OCI-LY1 (cell line): ENCODE data around the gene MAB21L4.

ENCODE experiments used
- H2AFZ ChIP-seq: fragments of 200-600 bp; sonication (generic), shearing (Covaris generic); 2 replicates; pipeline ENCODE4 v1.6.0; 2014; ENCODE audit warnings: antibody characterized with exemption, mild to moderate bottlenecking, low read length
- H3F3A ChIP-seq: fragments of 200-600 bp; sonication (generic), shearing (Covaris generic); 2 replicates; pipeline ENCODE4 v1.6.0; 2014; ENCODE audit warnings: mild to moderate bottlenecking, antibody characterized with exemption, low read length, moderate library complexity; ENCODE audit not compliant: insufficient read depth
- H3K27ac ChIP-seq: fragments of 200-600 bp; sonication (generic); 2 replicates; pipeline ENCODE4 v1.5.1; 2014; ENCODE audit warnings: low read length, mixed run types, mild to moderate bottlenecking, low read depth; ENCODE audit not compliant: poor library complexity, severe bottlenecking
- H3K27me3 ChIP-seq: fragments of 200-600 bp; sonication (generic); 2 replicates; pipeline ENCODE4 v1.6.0; 2014; ENCODE audit warnings: antibody characterized with exemption, mild to moderate bottlenecking, low read length, moderate library complexity; ENCODE audit not compliant: insufficient read depth
- H3K36me3 ChIP-seq: fragments of 200-600 bp; sonication (generic); 2 replicates; pipeline ENCODE4 v1.6.1; 2014; ENCODE audit warnings: mild to moderate bottlenecking, antibody characterized with exemption, low read length, moderate library complexity, mixed read lengths; ENCODE audit not compliant: insufficient read depth
- H3K4me1 ChIP-seq: fragments of 200-600 bp; sonication (generic); 2 replicates; pipeline ENCODE4 v1.5.1; 2014; ENCODE audit warnings: mild to moderate bottlenecking, low read length, moderate library complexity; ENCODE audit not compliant: insufficient read depth, severe bottlenecking
- H3K4me2 ChIP-seq: fragments of 200-600 bp; sonication (generic), shearing (Covaris generic); 2 replicates; pipeline ENCODE4 v1.6.1; 2014; ENCODE audit warnings: low read length
- H3K4me3 ChIP-seq: fragments of 200-600 bp; sonication (generic); 2 replicates; pipeline ENCODE4 v1.5.1; 2014; ENCODE audit warnings: low read length, low read depth, mild to moderate bottlenecking, mixed read lengths; ENCODE audit not compliant: poor library complexity, severe bottlenecking
- H3K79me2 ChIP-seq: fragments of 200-600 bp; shearing (Covaris generic); 2 replicates; pipeline ENCODE4 v1.6.1; 2016; ENCODE audit warnings: mixed run types, low read length, mixed read lengths; ENCODE audit not compliant: insufficient read depth
- H3K9ac ChIP-seq: fragments of 200-600 bp; sonication (generic), shearing (Covaris generic); 2 replicates; pipeline ENCODE4 v1.6.1; 2014; ENCODE audit warnings: mild to moderate bottlenecking, low read length, mixed read lengths
- H3K9me2 ChIP-seq: fragments of 200-600 bp; sonication (generic), shearing (Covaris generic); 2 replicates; pipeline ENCODE4 v1.6.1; 2014; ENCODE audit warnings: low read depth, mild to moderate bottlenecking, low read length, mixed read lengths
- H3K9me3 ChIP-seq: fragments of 200-600 bp; shearing (Covaris generic); 2 replicates; pipeline ENCODE4 v1.6.1; 2014; ENCODE audit warnings: low read length, mixed read lengths
- H4K20me1 ChIP-seq: fragments of 200-600 bp; sonication (generic), shearing (Covaris generic); 2 replicates; pipeline ENCODE4 v1.6.0; 2016; ENCODE audit warnings: mild to moderate bottlenecking, low read length; ENCODE audit not compliant: insufficient read depth
- CTCF ChIP-seq: fragments of 200-600 bp; sonication (generic), shearing (Covaris generic); IDR thresholded peaks from 2 replicates; pipeline ENCODE4 v1.5.1; 2017; ENCODE audit warnings: mild to moderate bottlenecking, antibody characterized with exemption, low read length, moderate library complexity, mixed read lengths
- EZH2 ChIP-seq: fragments of 200-600 bp; sonication (generic), shearing (Covaris generic); IDR thresholded peaks from 2 replicates; pipeline ENCODE4 v1.8.0; 2017; ENCODE audit warnings: borderline replicate concordance, mixed run types, mild to moderate bottlenecking, antibody characterized with exemption, low read length, moderate library complexity, mixed read lengths

Gene MAB21L4

DNA sequence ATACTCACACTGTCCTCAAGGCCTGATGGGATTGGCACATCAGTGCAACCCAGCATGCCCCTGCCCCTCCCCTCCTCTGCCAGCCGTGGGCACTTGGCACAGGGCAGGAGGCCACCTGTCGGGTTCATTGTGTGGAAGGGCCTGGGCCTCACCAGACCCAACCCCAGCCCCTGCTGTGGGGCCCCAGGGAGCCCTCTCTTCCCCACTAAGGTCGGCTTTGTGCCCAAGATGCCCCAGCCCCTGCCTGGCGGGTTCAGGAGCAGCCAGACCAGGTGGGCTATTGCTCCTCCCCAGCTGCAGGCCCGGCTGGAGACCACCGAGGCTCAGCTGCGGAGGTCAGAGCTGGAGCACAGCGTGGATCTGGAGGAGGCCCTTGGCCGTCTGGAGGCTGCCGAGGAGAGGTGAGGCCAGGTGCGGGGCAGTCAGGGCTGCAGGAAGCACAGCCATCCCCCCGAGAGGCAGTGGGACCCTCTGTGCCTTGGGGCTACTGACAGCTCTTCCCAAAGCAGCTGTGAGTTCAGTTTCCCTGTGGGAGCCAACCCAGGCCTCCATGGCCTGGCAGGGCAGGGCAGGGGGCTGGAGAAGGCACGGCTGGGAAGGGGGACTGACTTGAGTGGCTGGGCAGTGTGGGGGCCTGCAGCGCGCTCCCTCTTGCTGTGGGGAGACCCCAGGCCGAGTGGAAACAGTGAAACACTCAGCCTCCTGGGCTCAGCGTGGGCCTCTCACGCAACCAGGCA, 26.5 kb upstream of the MAB21L4 start:
- Histone ChIP-seq H2AFZ (no peak overlapping the region), H3K9me2 (no peaks in the 10 kb centered on the region), H3K9me3 (no peaks in the 10 kb centered on the region), H4K20me1 (no peaks in the 10 kb centered on the region), H3K4me3 (no peak overlapping the region), H3K9ac (no peak overlapping the region), H3K27ac (no peak overlapping the region), H3K79me2 (no peaks in the 10 kb centered on the region), H3F3A (no peaks in the 10 kb centered on the region), H3K36me3 (no peaks in the 10 kb centered on the region), H3K27me3 (no peaks in the 10 kb centered on the region), H3K4me1 (no peaks in the 10 kb centered on the region), H3K4me2 (no peak overlapping the region)
- TF ChIP-seq CTCF = no peak
- TF ChIP-seq EZH2 = no peak

DNA sequence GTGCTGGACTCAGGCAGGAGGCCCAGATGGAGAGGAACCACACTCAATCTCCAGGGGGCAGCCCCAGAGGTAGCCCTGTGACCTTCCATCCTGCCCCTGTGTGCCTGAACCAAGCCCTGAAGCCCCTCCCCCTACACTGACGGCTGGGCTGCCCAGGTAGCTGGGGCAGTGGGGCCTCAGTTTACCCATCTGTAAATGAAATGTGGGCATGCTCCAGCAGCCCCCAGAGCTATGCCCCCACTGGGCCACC, 26.0 kb upstream of the MAB21L4 start:
- no peak overlapping the region for H3K9ac ChIP-seq
- H2AFZ ChIP-seq = no peak overlapping the region
- no peaks in the 10 kb centered on the region for H3K4me1 ChIP-seq
- H3K36me3 ChIP-seq = no peaks in the 10 kb centered on the region
- H3K4me3 ChIP-seq = no peak overlapping the region
- H3K9me2 ChIP-seq = no peaks in the 10 kb centered on the region
- no peaks in the 10 kb centered on the region for H3K27me3 ChIP-seq
- no peaks in the 10 kb centered on the region for H3F3A ChIP-seq
- H3K4me2 ChIP-seq = no peak overlapping the region
- H3K79me2 ChIP-seq = no peaks in the 10 kb centered on the region
- H4K20me1 ChIP-seq = no peaks in the 10 kb centered on the region
- H3K9me3 ChIP-seq = no peaks in the 10 kb centered on the region
- H3K27ac ChIP-seq = no peak overlapping the region
- no peak for TF ChIP-seq CTCF
- TF ChIP-seq EZH2 = no peak

- H4K20me1 ChIP-seq = no peaks in the 10 kb centered on the region
- H3K27me3 ChIP-seq = no peaks in the 10 kb centered on the region
- no peak overlapping the region for H2AFZ ChIP-seq
- H3K79me2 ChIP-seq = no peaks in the 10 kb centered on the region
- no peak overlapping the region for H3K9ac ChIP-seq
- no peaks in the 10 kb centered on the region for H3K9me3 ChIP-seq
- no peak overlapping the region for H3K4me3 ChIP-seq
- H3K4me2 ChIP-seq = no peak overlapping the region
- H3K9me2 ChIP-seq = no peaks in the 10 kb centered on the region
- no peaks in the 10 kb centered on the region for H3K4me1 ChIP-seq
- H3F3A ChIP-seq = no peaks in the 10 kb centered on the region
- H3K36me3 ChIP-seq = no peaks in the 10 kb centered on the region
- no peak overlapping the region for H3K27ac ChIP-seq
- TF ChIP-seq CTCF = no peak
- TF ChIP-seq EZH2 = no peak
These were observed 25.5 kb upstream of the MAB21L4 start for GRCh38 chr2:240921311-240921994.
